Memory B cell (primary cell): ENCODE data around the gene EMB.
"Not testable (repeated sequence)": the region's sequence is repeated elsewhere in the genome, so short reads cannot be mapped to it uniquely, and the experiment has no call there.

Experiments used
- ATAC-seq: fragments of 150-1000 bp; cut with Tn5 transposase; 2 replicates; pipeline ENCODE4 v1.10.0; 2021; ENCODE audit warnings: low read depth, mild to moderate bottlenecking, moderate library complexity
- DNase-seq, 2 donors: peaks; one replicate each; pipeline ENCODE4 v3.0.0; 2022; ENCODE audit warnings: low spot score in 2 of 2
- H3K27ac Mint-ChIP-seq: one replicate; pipeline ENCODE4 v1.8.0; 2022; ENCODE audit warnings: mild to moderate bottlenecking, moderate library complexity, mixed read lengths
- H3K27me3 Mint-ChIP-seq: one replicate; pipeline ENCODE4 v1.8.0; 2022; ENCODE audit warnings: mixed read lengths
- H3K36me3 Mint-ChIP-seq: one replicate; pipeline ENCODE4 v1.8.0; 2022; ENCODE audit warnings: mild to moderate bottlenecking, mixed read lengths
- H3K4me1 Mint-ChIP-seq: one replicate; pipeline ENCODE4 v1.8.0; 2022; ENCODE audit warnings: mixed read lengths
- H3K4me3 Mint-ChIP-seq: one replicate; pipeline ENCODE4 v1.8.0; 2022; ENCODE audit warnings: mild to moderate bottlenecking, moderate library complexity, mixed read lengths
- H3K9me3 Mint-ChIP-seq: one replicate; pipeline ENCODE4 v1.8.0; 2022; ENCODE audit warnings: mixed read lengths

Gene EMB, protein sequence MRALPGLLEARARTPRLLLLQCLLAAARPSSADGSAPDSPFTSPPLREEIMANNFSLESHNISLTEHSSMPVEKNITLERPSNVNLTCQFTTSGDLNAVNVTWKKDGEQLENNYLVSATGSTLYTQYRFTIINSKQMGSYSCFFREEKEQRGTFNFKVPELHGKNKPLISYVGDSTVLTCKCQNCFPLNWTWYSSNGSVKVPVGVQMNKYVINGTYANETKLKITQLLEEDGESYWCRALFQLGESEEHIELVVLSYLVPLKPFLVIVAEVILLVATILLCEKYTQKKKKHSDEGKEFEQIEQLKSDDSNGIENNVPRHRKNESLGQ

DNA sequence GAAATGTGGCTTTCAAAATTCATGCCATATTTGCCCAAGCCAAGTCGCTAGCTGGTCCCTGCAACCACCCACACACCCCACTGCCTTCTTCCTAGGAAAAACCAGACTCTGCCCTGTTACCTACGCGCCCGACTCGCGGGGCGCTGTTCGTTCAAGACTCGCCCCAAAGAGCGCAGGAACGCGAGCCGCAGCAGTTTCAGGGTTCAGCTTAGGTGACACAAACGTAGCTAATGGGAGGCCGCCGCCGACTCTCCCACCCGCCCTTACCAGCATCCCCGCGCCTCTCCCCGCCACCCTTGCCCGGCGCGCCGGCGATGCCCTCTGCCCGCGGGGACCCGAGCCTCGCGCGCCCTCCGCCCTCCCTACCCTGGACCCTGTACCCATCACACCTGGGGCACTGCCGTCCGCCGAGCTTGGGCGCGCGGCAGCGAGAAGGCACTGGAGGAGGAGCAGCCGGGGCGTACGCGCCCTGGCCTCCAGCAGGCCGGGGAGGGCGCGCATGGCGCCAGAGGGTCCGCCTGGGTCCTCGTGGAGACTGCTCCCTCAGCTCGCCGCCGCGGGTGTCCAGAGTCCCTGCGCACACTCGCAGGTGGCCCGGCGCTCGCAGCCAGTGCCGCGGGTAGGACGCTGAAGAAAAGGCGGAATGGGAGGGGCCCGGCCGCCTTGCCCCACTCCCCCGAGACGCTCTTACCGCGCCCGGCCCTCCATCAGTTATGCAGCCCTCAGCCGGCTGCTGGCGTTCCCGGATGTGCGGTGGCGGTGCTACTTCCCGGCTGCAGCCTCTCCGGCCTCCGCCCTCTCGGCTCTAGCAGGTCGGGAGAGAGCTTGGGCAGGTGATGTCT, at the start of gene EMB:
TSS of gene EMB (minus strand) at position 638 of the 842 bp plus-strand sequence. CDS start at position 501, 137 bp downstream.
- peak; percentile 75 to 76 for DNase-seq
- no peaks in the 10 kb centered on the region for H3K27me3 Mint-ChIP-seq
- ATAC-seq = peak; percentile 69
- peaks cover 5% of the 10 kb centered on the region for H3K36me3 Mint-ChIP-seq
- H3K9me3 Mint-ChIP-seq = no peaks in the 10 kb centered on the region
- H3K4me3 Mint-ChIP-seq = peak within 1 kb of the TSS; percentile 93
- H3K4me1 Mint-ChIP-seq = peaks cover 45% of the 10 kb centered on the region
- H3K27ac Mint-ChIP-seq = peak within 1 kb of the TSS; percentile 96

DNA sequence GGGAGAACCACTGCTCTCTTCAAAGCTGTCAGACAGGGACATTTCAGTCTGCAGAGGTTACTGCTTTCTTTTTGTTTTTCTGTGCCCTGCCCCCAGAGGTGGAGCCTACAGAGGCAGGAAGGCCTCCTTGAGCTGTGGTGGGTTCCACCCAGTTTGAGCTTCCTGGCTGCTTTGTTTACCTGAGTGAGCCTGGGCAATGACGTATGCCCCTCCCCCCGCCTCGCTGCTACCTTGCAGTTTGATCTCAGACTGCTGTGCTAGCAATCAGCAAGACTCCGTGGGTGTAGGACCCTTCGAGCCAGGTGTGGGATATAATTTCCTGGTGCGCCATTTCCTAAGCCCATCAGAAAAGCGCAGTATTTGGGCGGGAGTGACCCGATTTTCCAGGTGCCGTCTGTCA, 48.4 kb upstream of the EMB start:
- H3K4me3 Mint-ChIP-seq = not testable (repeated sequence)

DNA sequence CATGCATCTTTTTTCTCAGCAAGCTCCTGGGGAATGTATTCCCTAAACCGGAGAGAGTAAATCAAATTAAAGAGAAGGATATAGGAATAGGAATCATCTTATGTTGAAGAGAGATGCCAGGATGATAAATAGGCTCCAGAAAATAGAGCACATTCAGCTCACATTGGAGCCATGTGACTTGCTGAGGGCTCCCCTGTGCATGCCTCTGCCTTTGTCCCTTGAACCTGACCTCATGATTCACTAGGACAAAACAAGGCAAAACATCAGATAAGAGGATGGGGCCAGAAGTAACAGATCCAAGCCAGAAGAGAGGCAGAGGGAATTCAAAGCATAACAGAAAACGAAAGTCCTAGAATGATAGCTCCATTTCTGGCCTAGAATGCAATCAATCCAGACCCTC, 37.7 kb upstream of the EMB start:
- not testable (repeated sequence) for ATAC-seq, H3K27me3 Mint-ChIP-seq, DNase-seq, H3K9me3 Mint-ChIP-seq, H3K4me3 Mint-ChIP-seq, H3K27ac Mint-ChIP-seq, H3K36me3 Mint-ChIP-seq, H3K4me1 Mint-ChIP-seq

More for the DNA sequence above, 48.4 kb upstream of the EMB start:
- DNase-seq, H3K9me3 Mint-ChIP-seq, H3K4me1 Mint-ChIP-seq, H3K27ac Mint-ChIP-seq, H3K27me3 Mint-ChIP-seq, H3K36me3 Mint-ChIP-seq, ATAC-seq: not testable (repeated sequence)

DNA sequence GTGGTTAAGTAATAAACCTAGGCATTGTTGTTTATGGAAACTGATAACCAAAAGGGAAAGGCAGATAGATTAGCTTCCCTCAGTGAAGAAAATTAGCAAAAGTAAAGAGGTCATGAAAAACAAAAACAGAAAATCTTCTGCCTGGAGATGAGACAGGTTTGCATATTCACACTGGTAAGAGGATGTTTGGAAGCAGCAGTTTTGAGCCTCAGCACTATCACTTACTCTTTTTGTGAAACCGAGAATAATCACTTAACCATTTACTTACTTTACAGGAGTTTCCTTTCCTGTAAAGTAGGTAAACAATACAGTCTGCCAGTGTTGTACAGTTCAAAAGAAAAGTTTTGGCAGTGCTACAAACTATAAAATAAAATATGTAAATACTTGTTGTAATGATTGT, 35.5 kb upstream of the EMB start:
- peak overlapping the region; percentile 51 for H3K27ac Mint-ChIP-seq
- ATAC-seq = no peak
- H3K9me3 Mint-ChIP-seq = no peaks in the 10 kb centered on the region

DNA sequence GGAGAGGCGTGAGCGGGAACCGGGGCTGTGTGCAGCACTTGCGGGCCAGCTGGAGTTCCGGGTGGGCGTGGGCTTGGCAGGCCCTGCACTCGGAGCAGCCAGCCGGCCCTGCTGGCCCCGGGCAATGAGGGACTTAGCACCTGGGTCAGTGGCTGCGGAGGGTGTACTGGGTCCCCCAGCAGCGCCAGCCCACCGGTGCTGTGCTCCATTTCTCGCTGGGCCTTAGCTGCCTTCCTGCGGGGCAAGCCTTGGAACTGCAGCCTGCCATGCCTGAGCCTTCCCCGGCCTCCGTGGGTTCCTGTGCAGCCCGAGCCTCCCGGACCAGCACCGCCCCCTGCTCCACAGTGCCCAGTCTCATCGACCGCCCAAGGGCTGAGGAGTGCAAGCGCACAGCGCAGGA, 23.9 kb upstream of the EMB start:
- not testable (repeated sequence) for ATAC-seq, H3K27me3 Mint-ChIP-seq, H3K9me3 Mint-ChIP-seq, H3K4me1 Mint-ChIP-seq, H3K27ac Mint-ChIP-seq, DNase-seq, H3K36me3 Mint-ChIP-seq, H3K4me3 Mint-ChIP-seq

More for the DNA sequence above, 35.5 kb upstream of the EMB start:
- H3K36me3 Mint-ChIP-seq = peaks cover 2% of the 10 kb centered on the region
- H3K4me1 Mint-ChIP-seq = peaks cover 2% of the 10 kb centered on the region
- no peak for DNase-seq
- no peaks in the 10 kb centered on the region for H3K27me3 Mint-ChIP-seq
- H3K4me3 Mint-ChIP-seq = no peak overlapping the region

DNA sequence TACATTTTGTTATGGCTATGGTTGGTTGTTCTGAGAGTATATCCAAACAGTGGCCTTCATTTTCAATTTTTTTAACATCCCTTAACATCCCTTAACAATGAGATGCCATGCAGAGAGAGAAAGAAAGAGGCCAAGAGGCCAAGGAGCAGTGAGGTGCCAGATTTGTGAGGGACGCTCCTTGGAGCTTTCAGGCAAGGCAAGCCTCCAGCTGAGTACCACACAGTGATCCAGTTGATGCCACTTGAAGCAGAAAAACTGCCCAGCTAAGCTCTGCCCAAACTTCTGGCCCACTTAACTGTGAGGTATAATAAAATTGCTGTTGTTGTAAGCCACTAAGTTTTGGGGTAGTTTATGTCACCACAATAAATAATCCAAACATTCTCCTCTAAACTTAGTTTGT, 22.6 kb upstream of the EMB start:
- ATAC-seq (no peak), DNase-seq (no peak)
- Mint-ChIP-seq H3K9me3 (peaks cover 5% of the 10 kb centered on the region), H3K4me1 (peaks cover 5% of the 10 kb centered on the region), H3K27me3 (no peaks in the 10 kb centered on the region), H3K4me3 (no peak overlapping the region), H3K27ac (peak overlapping the region; percentile 58), H3K36me3 (no peaks in the 10 kb centered on the region)

DNA sequence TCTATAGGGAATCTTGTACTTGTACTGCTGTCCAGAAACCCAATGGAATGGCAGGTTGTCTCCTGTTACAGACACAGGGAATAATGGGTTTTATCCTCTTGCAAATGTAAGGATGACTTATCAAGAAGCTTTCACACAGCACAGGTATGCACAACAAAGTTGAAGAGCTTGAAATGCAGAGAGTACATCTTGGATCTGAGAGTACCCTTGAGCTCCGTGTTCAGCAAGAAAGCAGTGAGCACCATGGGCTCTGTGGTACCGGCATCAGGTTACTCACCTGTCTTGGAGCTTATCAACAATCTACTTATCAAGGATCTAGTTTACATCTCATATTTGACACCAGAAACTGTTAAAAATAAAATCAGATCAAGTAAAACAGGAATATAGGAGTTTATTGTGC, 22.0 kb upstream of the EMB start:
- no peak for ATAC-seq
- Mint-ChIP-seq H3K27ac (no peak overlapping the region), H3K4me3 (no peak overlapping the region), H3K9me3 (peaks cover under 1% of the 10 kb centered on the region), H3K4me1 (peaks cover 7% of the 10 kb centered on the region), H3K27me3 (no peaks in the 10 kb centered on the region), H3K36me3 (no peaks in the 10 kb centered on the region)
- no peak for DNase-seq

DNA sequence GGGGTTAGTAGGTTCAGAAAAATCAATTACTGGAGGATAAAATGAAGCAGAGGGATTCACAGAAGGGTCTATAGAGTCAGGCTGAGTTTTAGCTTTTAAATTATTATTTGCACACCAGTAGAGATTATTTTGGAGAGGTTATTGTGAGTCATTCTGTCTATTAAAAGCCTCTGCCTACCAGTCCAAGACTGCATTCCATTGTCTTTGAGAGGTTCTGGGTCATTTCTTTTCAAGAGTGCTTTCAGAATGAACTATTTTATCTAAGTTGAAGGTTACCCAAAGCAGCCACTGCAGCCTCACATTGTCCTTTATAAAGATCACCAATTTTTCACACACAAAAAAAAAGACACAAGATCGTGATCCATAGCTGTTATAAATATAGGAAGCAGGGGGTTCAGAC, 21.5 kb upstream of the EMB start:
- not testable (repeated sequence) for H3K4me1 Mint-ChIP-seq, DNase-seq, H3K36me3 Mint-ChIP-seq, H3K27ac Mint-ChIP-seq, H3K4me3 Mint-ChIP-seq, H3K27me3 Mint-ChIP-seq, H3K9me3 Mint-ChIP-seq, ATAC-seq

DNA sequence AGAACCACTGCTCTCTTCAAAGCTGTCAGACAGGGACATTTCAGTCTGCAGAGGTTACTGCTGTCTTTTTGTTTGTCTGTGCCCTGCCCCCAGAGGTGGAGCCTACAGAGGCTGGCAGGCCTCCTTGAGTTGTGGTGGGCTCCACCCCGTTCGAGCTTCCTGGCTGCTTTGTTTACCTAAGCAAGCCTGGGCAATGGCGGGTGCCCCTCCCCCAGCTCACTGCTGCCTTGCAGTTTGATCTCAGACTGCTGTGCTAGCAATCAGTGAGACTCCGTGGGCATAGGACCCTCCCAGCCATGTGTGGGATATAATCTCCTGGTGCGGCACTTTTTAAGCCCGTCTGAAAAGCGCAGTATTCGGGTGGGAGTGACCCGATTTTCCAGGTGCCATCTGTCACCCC, 17.3 kb upstream of the EMB start:
- not testable (repeated sequence) for H3K27me3 Mint-ChIP-seq, H3K4me3 Mint-ChIP-seq, ATAC-seq, H3K27ac Mint-ChIP-seq, H3K9me3 Mint-ChIP-seq, H3K36me3 Mint-ChIP-seq, DNase-seq
- peaks cover 11% of the 10 kb centered on the region for H3K4me1 Mint-ChIP-seq

DNA sequence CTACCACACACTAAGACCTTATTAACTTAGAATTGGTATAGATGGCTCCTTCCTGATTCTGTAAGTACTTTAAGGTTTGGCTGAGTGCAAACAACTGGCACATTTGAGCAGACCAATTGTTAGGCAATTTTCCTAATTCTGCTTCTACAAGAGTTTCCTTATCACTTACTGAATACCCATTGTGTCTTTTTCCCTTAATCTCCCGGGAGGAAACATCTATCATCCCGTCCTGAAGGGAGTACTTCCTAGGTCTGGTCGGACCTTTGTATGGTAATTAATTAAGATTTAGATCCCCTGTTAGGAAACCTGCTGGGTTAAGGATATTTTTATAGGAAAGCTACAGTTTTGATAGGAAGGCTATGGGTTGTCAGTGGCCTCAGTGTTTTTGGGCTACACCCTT, 8.2 kb upstream of the EMB start:
- DNase-seq, H3K27me3 Mint-ChIP-seq, H3K36me3 Mint-ChIP-seq, H3K9me3 Mint-ChIP-seq, H3K27ac Mint-ChIP-seq, ATAC-seq, H3K4me3 Mint-ChIP-seq: not testable (repeated sequence)
- H3K4me1 Mint-ChIP-seq = peaks cover 19% of the 10 kb centered on the region

DNA sequence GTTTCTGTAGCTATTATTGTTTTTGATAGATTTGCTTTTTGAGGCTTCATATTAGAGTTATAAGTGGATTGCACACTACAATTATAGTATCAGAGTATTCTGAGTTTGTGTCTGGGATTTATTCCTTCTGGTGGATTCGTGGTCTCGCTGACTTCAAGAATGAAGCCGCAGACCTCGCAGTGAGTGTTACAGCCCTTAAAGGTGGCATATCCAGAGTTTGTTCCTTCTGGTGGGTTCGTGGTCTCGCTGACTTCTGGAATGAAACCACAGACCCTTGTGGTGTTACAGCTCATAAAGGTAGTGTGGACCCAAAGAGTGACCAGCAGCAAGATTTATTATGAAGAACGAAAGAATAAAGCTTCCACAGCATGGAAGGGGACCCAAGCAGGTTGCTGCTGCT, 6.9 kb upstream of the EMB start:
- Mint-ChIP-seq H3K27me3 (no peaks in the 10 kb centered on the region), H3K4me1 (peaks cover 22% of the 10 kb centered on the region), H3K36me3 (no peaks in the 10 kb centered on the region), H3K9me3 (no peaks in the 10 kb centered on the region), H3K4me3 (no peak overlapping the region), H3K27ac (no peak overlapping the region)
- DNase-seq (no peak), ATAC-seq (no peak)

DNA sequence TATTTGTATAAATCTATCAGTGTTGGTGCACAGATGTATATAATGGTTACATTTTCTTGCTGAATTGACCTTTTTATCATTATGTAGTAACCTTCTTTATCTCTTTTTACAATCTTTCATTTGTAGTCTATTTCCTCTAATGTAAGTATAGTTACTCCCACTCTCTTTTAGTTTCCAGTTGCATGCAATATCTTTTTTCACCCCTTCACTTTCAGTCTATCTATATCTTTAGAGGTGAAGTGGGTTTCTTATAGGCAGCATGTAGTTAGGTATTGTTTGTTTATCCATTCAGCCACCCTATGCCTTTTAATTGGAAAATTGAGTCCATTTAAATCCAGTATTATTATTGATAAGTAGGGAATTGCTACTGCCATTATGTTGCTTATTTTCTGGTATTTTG, 6.1 kb upstream of the EMB start:
- Mint-ChIP-seq H3K4me3 (no peak overlapping the region), H3K9me3 (no peaks in the 10 kb centered on the region), H3K4me1 (peaks cover 27% of the 10 kb centered on the region), H3K36me3 (no peaks in the 10 kb centered on the region), H3K27ac (no peak overlapping the region), H3K27me3 (no peaks in the 10 kb centered on the region)
- DNase-seq (no peak), ATAC-seq (no peak)

DNA sequence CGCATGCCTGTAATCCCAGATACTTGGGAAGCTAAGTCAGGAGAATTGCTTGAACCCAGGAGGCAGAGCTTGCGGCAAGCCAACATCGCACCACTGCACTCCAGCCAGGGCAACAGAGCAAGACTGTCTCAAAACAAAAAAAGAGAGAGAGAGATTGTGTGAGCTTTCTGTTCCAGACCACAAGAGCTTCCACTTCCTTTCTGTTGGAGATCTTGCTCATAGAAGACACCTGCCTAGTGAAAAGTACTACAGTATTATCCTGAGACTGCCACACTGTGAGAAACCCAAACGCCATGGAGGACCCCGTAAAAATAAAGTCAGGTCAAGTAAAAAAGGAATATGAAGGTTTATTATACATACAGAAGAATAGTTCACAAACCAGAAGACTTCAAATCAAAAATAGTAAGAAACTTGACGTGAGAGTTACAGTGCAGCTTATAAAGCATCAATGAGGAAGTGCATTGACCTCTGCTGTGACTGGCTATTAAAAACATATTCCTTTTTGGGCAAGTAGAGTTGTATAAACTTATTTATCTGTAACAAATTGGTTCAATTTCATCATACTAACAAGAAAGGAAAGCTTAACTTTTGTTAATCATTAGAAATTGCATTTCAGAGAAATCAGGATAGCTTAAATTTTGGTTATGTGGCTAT, 4.3 kb upstream of the EMB start:
- Mint-ChIP-seq H3K27ac (peak overlapping the region; percentile 95), H3K27me3 (no peaks in the 10 kb centered on the region), H3K4me1 (peaks cover 31% of the 10 kb centered on the region), H3K9me3 (no peaks in the 10 kb centered on the region), H3K4me3 (peak overlapping the region; percentile 80), H3K36me3 (no peaks in the 10 kb centered on the region)
- DNase-seq (peak; percentile 20 to 42), ATAC-seq (peak; percentile 52)
